ENCODE measurements around the gene MLXIPL. TPM values are rescaled to one million over a fixed set of nuclear protein-coding genes. Genes with fewer than 3 reads are reported as not detected.

Gene MLXIPL
- polyA plus RNA-seq, 1 donor from 2014 or later: 1.8 TPM

- TF ChIP-seq EZH2 (IDR thresholded peaks at IDR 0.05; ENCODE audit: borderline replicate concordance, insufficient read depth, low read length, poor library complexity, severe bottlenecking) (no peak), RAD21 (conservative IDR thresholded peaks at IDR 0.05) (no peak), REST (IDR thresholded peaks at IDR 0.05; ENCODE audit: borderline replicate concordance) (no peak), MXI1 (conservative IDR thresholded peaks at IDR 0.05; ENCODE audit: poor library complexity, severe bottlenecking) (no peak), POLR2AphosphoS5 (IDR thresholded peaks at IDR 0.05) (no peak), CTCF (IDR thresholded peaks at IDR 0.05; ENCODE audit: poor library complexity, severe bottlenecking) (no peak)
- no peak overlapping the region for H3K4me3 ChIP-seq (ENCODE audit: low read length)
- no peak overlapping the region for H3K9ac ChIP-seq (ENCODE audit: low read length)
- H3F3A ChIP-seq (ENCODE audit: insufficient read depth, low read length, poor library complexity, severe bottlenecking): no peaks in the 10 kb centered on the region
- H3K36me3 ChIP-seq (ENCODE audit: insufficient read depth, low read length): no peaks in the 10 kb centered on the region
- no peak overlapping the region for H3K27ac ChIP-seq (ENCODE audit: low read length)
- no peaks in the 10 kb centered on the region for H3K79me2 ChIP-seq (replicated peaks; ENCODE audit: insufficient read depth, low read length)
- no peaks in the 10 kb centered on the region for H3K27me3 ChIP-seq (ENCODE audit: insufficient read depth, low read depth, low read length)
- no peak overlapping the region for H3K4me2 ChIP-seq (ENCODE audit: low read length)
- H3K9me3 ChIP-seq (ENCODE audit: low read length): no peaks in the 10 kb centered on the region
- no peaks in the 10 kb centered on the region for H3K9me2 ChIP-seq (ENCODE audit: insufficient read depth, low read length)
- H4K20me1 ChIP-seq (ENCODE audit: insufficient read depth): no peaks in the 10 kb centered on the region
- H2AFZ ChIP-seq (ENCODE audit: low read depth, low read length): no peak overlapping the region
These were observed 58.5 kb downstream of the MLXIPL start for GRCh38 chr7:73565675-73566340.

- Histone ChIP-seq H3K27me3 (ENCODE audit: insufficient read depth, low read depth, low read length) (no peaks in the 10 kb centered on the region), H3K27ac (ENCODE audit: low read length) (no peak overlapping the region), H3F3A (ENCODE audit: insufficient read depth, low read length, poor library complexity, severe bottlenecking) (no peaks in the 10 kb centered on the region), H3K9ac (ENCODE audit: low read length) (no peak overlapping the region), H3K9me2 (ENCODE audit: insufficient read depth, low read length) (no peaks in the 10 kb centered on the region), H2AFZ (ENCODE audit: low read depth, low read length) (no peak overlapping the region), H3K4me2 (ENCODE audit: low read length) (no peak overlapping the region), H3K9me3 (ENCODE audit: low read length) (no peaks in the 10 kb centered on the region), H4K20me1 (ENCODE audit: insufficient read depth) (no peaks in the 10 kb centered on the region), H3K36me3 (ENCODE audit: insufficient read depth, low read length) (no peaks in the 10 kb centered on the region), H3K4me3 (ENCODE audit: low read length) (no peak overlapping the region), H3K79me2 (replicated peaks; ENCODE audit: insufficient read depth, low read length) (peaks cover 15% of the 10 kb centered on the region)
- no peak for TF ChIP-seq SMC3 (conservative IDR thresholded peaks at IDR 0.05; ENCODE audit: poor library complexity)
- TF ChIP-seq EP300 (conservative IDR thresholded peaks at IDR 0.05; ENCODE audit: poor library complexity, severe bottlenecking): no peak
- TF ChIP-seq RAD21 (conservative IDR thresholded peaks at IDR 0.05): no peak
- TF ChIP-seq CTCF (IDR thresholded peaks at IDR 0.05; ENCODE audit: poor library complexity, severe bottlenecking): no peak
- TF ChIP-seq EZH2 (IDR thresholded peaks at IDR 0.05; ENCODE audit: borderline replicate concordance, insufficient read depth, low read length, poor library complexity, severe bottlenecking): no peak
- TF ChIP-seq POLR2AphosphoS5 (IDR thresholded peaks at IDR 0.05): no peak
- no peak for TF ChIP-seq TAF1 (IDR thresholded peaks at IDR 0.05; ENCODE audit: low read depth)
- TF ChIP-seq REST (IDR thresholded peaks at IDR 0.05; ENCODE audit: borderline replicate concordance): no peak
- no peak for TF ChIP-seq MXI1 (conservative IDR thresholded peaks at IDR 0.05; ENCODE audit: poor library complexity, severe bottlenecking)
These were observed 64.0 kb downstream of the MLXIPL start for GRCh38 chr7:73560109-73560835.

Measured in neural cell (in vitro differentiated cells).